Esophagus (tissue), 2 donors: ENCODE results near the gene SDR9C7. TPM values are rescaled to one million over a fixed set of nuclear protein-coding genes. Genes with fewer than 3 reads are reported as not detected.
"Not testable (repeated sequence)": the region's sequence is repeated elsewhere in the genome, so short reads cannot be mapped to it uniquely, and the experiment has no call there.

Experiments used
- H3K27ac ChIP-seq, 2 donors: one replicate each; pipeline ENCODE4 v1.5.1; 2013; ENCODE audit warnings: low read depth in 2 of 2, mild to moderate bottlenecking in 2 of 2, inconsistent platforms in 1 of 2, low read length in 1 of 2, moderate library complexity in 1 of 2
- H3K27me3 ChIP-seq, 2 donors: one replicate each; pipeline ENCODE4 v1.6.1; 2013; ENCODE audit warnings: low read length in 2 of 2, control low read depth in 1 of 2, mild to moderate bottlenecking in 1 of 2; ENCODE audit not compliant: insufficient read depth in 2 of 2, control insufficient read depth in 1 of 2
- H3K36me3 ChIP-seq, 2 donors: one replicate each; pipeline ENCODE4 v1.6.1; 2013; ENCODE audit warnings: low read length in 1 of 2; ENCODE audit not compliant: control insufficient read depth in 2 of 2, insufficient read depth in 2 of 2
- H3K4me1 ChIP-seq, 2 donors: one replicate each; pipeline ENCODE4 v1.6.1; 2013; ENCODE audit warnings: low read length in 1 of 2; ENCODE audit not compliant: control insufficient read depth in 2 of 2, insufficient read depth in 2 of 2
- H3K4me3 ChIP-seq, 2 donors: one replicate each; pipeline ENCODE4 v1.5.1; 2013; ENCODE audit warnings: low read length in 2 of 2, mild to moderate bottlenecking in 2 of 2, low read depth in 1 of 2, moderate library complexity in 1 of 2
- H3K9me3 ChIP-seq, 2 donors: one replicate each; pipeline ENCODE4 v1.6.1; 2013; ENCODE audit warnings: mild to moderate bottlenecking in 2 of 2, low read depth in 1 of 2, low read length in 1 of 2, moderate library complexity in 1 of 2; ENCODE audit not compliant: control insufficient read depth in 2 of 2, insufficient read depth in 1 of 2
- WGBS, 2 donors: extraction: QIAGEN DNeasy Blood & Tissue Kit; methylation state at CpG; one replicate each; pipeline ENCODE4 v1.1.7; 2013; 5-methylcytosine and 5-hydroxymethylcytosine counted together
- polyA plus RNA-seq, 2 donors: library from polyadenylated mRNA; stranded (reverse); fragments of 200-250 nt; gene quantifications; one replicate each; pipeline ENCODE4 v1.2.3, GENCODE V29; 2013
- donor health status: healthy with polysubstance abuse.
- donor health status: Bipolar disorder and iron deficiency.

The SDR9C7 gene
- polyA plus RNA-seq: 10 to 100 TPM in 1 of 2 donors, 1 to 10 TPM in 1; 9.4 to 16.8 TPM

DNA sequence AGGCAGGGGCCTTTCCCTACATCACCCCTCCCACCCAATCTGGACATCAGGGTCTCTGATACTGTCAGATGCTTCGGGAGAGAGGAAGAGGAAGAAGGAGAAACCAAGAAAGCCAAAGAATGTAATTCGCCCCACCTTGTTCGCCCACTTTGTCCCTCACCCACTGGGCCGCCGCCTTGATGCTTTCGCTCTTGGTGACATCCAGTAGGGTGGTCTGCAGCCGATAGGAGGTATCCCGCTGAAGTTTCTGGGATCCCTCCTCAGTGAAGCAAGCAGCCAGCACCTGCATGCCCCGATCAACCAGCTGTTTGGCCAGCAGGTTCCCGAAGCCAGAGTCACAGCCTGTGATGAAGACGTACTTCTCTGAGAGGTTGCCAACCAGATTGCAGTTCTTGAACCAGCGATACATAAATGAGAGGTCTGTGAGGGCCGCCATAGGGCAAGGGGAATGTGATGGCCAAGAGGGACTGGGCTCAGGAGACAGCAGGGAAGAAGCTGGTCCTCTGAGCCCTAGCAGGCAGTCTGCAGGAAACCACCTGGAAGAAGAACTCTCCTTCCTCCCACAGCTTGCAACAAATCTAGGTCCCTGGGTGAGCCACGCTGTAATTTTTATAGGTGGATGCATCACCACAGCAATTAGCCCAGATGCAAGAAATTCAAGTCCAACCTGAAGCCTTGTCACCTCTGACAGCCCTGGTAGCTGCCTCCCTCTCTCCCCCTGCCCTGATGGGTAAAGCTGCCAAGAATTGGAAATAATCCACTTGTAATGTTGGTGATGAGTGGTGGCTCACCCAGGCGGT, at the start of gene SDR9C7:
TSS of gene SDR9C7 (minus strand) at position 583 of the 800 bp plus-strand sequence. CDS start at position 436, 147 bp downstream.
- Histone ChIP-seq H3K27ac (peak within 1 kb of the TSS; percentile 83 to 95), H3K27me3 (no peaks in the 10 kb centered on the region), H3K36me3 (peaks cover 0 to 2% of the 10 kb centered on the region in 2 donors), H3K4me3 (peak within 1 kb of the TSS; percentile 4 to 22), H3K9me3 (no peaks in the 10 kb centered on the region), H3K4me1 (peaks cover 3 to 6% of the 10 kb centered on the region in 2 donors)
- 88% methylated on average over 15 of the region's 15 CpGs for WGBS, 2 donors

DNA sequence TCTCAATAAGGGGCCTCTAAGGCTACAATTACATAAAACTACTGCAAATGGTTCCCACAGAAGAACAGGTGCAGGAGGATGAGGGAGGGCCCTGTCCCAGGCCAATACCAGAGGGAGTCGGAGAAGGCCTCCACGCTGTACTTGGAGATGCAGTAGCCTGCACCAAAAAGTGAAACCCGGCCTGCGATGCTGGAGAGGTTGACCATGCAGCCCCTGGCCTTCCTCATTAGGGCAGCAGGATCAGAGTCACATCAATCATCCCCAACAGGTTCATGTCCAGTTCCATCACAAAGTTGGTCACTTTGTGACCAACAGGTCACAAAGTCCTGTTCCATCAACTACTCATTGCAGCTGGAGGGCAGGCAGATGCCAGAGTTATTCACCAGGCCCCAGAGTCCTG, 49.2 kb upstream of the SDR9C7 start:
- Histone ChIP-seq H3K27ac (no peak overlapping the region), H3K36me3 (no peaks in the 10 kb centered on the region), H3K27me3 (no peaks in the 10 kb centered on the region), H3K4me3 (no peak overlapping the region), H3K9me3 (no peaks in the 10 kb centered on the region), H3K4me1 (peaks cover 0 to 13% of the 10 kb centered on the region in 2 donors)
- WGBS, 2 donors: 73 to 85% methylated on average over 4 of the region's 4 CpGs

DNA sequence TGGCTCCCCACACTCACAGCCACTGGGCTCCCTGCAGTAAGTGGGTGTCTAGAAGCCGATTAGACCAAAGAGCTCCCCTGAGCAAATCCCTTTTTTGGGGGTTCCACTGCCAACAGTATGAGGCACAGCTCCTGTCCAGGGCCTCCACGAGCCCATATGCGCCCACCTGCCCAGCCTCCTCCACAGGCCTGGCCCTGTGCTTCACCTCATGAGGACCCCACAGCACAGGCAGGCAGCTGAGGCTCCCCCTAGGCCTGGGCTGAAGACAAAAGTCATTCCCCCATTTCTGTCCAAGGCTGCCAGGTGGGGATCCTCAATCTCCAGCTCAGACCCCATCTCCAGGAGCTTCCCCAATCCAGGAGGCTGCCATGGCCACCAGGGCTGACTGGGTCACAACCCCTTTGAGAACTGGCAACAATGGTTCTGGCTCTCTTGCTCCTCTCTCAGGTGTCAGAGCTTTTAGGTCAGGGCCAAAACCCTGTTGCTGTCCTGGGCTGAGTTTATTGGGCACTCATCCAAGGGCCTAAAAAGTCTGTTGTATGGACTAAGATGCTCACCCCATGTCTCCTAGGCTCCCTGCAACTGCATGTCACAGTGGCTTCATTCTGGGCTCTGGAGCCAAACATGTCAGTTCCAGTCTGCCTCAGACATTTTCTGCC, 48.5 kb upstream of the SDR9C7 start:
- WGBS, 2 donors: 89 to 91% methylated on average over 2 to 3 of the region's 3 CpGs
- H3K36me3 ChIP-seq, H3K4me3 ChIP-seq, H3K27me3 ChIP-seq, H3K9me3 ChIP-seq, H3K27ac ChIP-seq: not testable (repeated sequence)
- peaks cover 0 to 13% of the 10 kb centered on the region in 2 donors for H3K4me1 ChIP-seq

DNA sequence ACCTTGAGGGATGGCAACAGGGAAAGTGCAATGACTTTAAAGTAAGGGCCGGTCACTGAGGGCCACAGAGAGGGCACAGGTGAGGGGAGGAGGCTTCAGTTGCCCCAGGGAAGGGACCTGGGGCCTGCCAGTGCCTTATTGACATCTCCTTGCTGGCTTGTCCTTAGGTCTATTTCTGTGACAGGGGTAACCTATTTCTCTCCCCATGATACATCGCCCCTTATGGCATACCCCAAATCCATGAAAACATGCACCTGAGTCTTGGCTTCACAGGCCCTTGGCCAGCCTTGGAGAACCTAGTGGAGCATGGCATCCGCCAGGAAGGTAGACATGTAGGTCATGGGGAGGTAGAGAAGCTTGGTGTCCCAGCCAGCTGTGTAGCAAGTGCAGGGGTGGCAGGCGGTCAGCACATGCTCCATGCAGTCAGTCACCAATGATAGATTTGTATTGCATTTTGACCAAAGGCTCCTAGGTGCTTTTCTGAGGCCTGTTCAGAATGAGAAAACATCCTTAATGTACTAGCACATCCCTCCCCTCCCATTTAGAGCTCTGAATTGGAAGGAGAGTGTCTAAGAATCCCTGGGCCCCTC, 46.8 kb upstream of the SDR9C7 start:
- Histone ChIP-seq H3K36me3 (no peaks in the 10 kb centered on the region), H3K4me3 (no peak overlapping the region), H3K27me3 (no peaks in the 10 kb centered on the region), H3K4me1 (peaks cover 0 to 7% of the 10 kb centered on the region in 2 donors), H3K9me3 (no peaks in the 10 kb centered on the region), H3K27ac (peak overlapping the region in 1 of 2 donors; percentile 61)
- 95 to 98% methylated on average over 4 of the region's 4 CpGs for WGBS, 2 donors

DNA sequence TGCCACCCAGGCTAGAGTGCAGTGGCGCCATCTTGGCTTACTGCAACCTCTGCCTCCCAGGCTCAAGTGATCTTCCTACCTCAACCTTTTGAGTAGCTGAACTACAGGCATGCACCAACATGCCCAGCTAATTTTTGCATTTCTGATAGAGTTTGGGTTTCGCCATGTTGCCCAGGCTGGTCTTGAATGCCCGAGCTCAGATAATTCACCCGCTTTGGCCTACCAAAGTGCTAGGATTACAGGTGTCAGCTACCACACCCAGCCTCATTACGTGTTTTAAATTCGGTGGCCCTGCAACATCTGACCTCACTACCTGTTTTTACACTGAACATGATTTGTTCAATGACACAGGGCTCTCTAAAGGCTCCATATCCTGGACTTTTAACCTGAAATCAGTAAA, 46.1 kb upstream of the SDR9C7 start:
- no peaks in the 10 kb centered on the region for H3K9me3 ChIP-seq
- H3K36me3 ChIP-seq: no peaks in the 10 kb centered on the region

DNA sequence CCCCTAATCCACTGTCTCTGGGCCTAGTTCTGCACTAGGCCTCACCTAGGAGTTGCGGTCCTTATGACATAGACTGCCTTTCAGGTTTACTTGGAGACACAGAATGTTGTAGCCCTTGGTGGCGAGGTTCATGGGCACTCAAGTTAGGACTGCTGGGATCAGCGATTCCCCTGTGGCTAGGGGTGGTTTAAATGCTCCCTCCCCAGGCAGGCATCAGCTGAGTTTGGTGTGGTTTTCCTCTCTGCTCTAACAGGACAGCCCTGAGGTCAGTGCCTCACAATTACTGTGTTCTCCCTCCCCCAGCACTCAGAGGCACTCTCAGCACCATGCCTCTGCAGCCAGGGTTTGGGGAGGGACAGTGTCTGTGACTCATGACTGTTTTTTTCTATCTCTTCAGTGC, 45.4 kb upstream of the SDR9C7 start:
- Histone ChIP-seq H3K4me3 (no peak overlapping the region), H3K36me3 (no peaks in the 10 kb centered on the region), H3K4me1 (peaks cover 0 to 7% of the 10 kb centered on the region in 2 donors), H3K27ac (no peak overlapping the region), H3K27me3 (no peaks in the 10 kb centered on the region), H3K9me3 (no peaks in the 10 kb centered on the region)
- 96 to 97% methylated on average over 3 of the region's 3 CpGs for WGBS, 2 donors

More for the DNA sequence above, 46.1 kb upstream of the SDR9C7 start:
- H3K27me3 ChIP-seq: no peaks in the 10 kb centered on the region
- 68 to 71% methylated on average over 6 of the region's 6 CpGs for WGBS, 2 donors
- no peak overlapping the region for H3K4me3 ChIP-seq
- H3K27ac ChIP-seq: peak overlapping the region in 1 of 2 donors; percentile 13
- peaks cover 0 to 7% of the 10 kb centered on the region in 2 donors for H3K4me1 ChIP-seq

DNA sequence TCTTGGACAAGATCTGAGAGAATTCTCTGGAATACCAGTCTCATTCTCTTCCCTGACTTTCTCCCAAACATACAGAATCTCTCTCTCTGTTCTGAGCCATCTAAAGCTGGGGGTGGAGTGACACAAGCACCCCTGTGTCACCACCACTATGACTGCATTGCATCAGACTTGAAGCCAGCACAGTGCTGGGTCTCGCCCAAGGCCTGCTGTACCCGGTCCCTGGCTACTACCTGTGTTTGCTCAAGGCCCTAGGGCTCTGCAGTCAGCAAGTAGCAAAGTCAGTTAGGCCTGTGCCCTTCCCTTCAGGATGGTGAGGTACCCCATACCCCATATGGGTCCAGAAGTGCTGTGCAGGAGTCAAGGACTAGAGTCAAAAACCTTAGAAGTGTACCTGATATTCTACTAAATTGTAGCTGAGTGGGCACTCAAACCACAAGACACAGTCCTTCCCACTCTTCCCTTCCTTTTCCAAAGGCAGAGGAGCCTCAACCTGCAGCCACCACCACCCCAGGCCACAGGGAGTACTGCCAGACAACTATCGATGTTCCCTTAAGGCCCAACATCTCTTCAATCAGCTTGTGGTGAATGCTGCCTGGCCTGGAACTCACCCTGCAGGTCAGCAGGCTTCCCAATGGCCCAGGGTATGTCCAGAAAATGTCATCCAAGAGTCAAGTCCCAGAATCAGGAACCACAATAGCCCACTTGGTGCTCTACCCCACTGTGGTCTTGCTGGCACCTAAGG, 44.4 kb upstream of the SDR9C7 start:
- WGBS, 2 donors: 72 to 80% methylated on average over 3 of the region's 3 CpGs
- peaks cover 0 to 7% of the 10 kb centered on the region in 2 donors for H3K4me1 ChIP-seq
- H3K27me3 ChIP-seq: no peaks in the 10 kb centered on the region
- H3K4me3 ChIP-seq: no peak overlapping the region
- H3K9me3 ChIP-seq: no peaks in the 10 kb centered on the region
- no peaks in the 10 kb centered on the region for H3K36me3 ChIP-seq
- H3K27ac ChIP-seq: no peak overlapping the region

DNA sequence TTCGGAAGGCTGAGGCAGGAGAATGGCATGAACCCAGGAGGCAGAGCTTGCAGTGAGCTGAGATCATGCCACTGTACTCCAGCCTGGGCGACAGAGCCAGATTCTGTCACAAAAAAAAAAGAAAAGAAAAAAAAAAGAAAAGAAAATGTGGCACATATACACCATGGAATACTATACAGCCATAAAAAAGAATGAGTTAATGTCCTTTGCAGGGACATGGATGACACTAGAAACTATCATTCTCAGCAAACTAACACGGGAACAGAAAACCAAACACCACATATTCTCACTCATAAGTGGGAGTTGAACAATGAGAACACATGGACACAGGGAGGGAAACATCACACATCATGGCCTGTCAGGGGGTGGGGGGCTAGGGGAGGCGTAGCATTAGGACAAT, 43.2 kb upstream of the SDR9C7 start:
- not testable (repeated sequence) for H3K4me3 ChIP-seq, H3K27me3 ChIP-seq, H3K36me3 ChIP-seq, H3K27ac ChIP-seq, H3K9me3 ChIP-seq, H3K4me1 ChIP-seq
- 87% methylated on average over 4 of the region's 4 CpGs for WGBS, 2 donors

DNA sequence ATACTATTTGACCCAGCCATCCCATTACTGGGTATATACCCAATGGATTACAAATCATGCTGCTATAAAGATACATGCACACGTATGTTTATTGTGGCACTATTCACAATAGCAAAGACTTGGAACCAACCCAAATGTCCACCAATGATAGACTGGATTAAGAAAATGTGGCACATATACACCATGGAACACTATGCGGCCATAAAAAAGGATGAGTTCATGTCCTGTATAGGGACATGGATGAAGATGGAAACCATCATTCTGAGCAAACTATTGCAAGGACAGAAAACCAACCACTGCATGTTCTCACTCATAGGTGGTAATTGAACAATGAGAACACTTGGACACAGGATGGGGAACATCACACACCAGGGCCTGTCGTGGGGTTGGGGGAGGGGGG, 40.0 kb upstream of the SDR9C7 start:
- not testable (repeated sequence) for H3K27me3 ChIP-seq, H3K4me1 ChIP-seq, H3K36me3 ChIP-seq, H3K27ac ChIP-seq, H3K4me3 ChIP-seq, H3K9me3 ChIP-seq
- 86 to 91% methylated on average over 3 of the region's 3 CpGs for WGBS, 2 donors
